ENCODE measurements around the gene TMEM183A. TPM values are rescaled to one million over a fixed set of nuclear protein-coding genes. Genes with fewer than 3 reads are reported as not detected.
A peak's percentile ranks its signal among the peaks of the same experiment; 100 is the strongest.

The TMEM183A gene
- total RNA-seq, 1 donor from 2014 or later: 50.4 TPM

DNA sequence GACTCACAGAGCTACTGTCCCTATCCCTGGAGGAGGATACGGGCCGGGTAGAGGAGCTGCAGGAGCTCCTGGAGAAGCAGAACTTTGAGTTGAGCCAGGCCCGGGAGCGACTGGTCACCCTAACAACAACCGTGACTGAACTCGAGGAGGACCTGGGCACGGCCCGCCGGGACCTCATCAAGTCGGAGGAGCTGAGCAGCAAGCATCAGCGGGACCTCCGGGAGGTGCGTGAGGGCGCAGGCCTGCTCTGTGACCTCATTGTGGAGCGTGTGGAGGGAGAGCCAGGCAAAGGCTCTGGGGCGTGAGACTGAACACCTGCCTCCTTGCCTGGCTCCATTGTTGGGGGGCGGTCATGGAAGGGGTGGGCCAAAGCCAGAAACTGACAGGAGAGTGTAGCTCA is 38.2 kb downstream of the TMEM183A start:
- no peak overlapping the region for H3K27ac ChIP-seq
- ATAC-seq: no peak

GRCh38 chr1:203045821-203046594 is 38.8 kb downstream of the TMEM183A start:
- H3K27ac ChIP-seq: no peak overlapping the region
- DNase-seq: no peak
- no peaks in the 10 kb centered on the region for H3K27me3 ChIP-seq
- intact Hi-C loops (cut with DNase I): no loop called here
- H3K4me3 ChIP-seq: no peak overlapping the region
- ATAC-seq: no peak
- no peaks in the 10 kb centered on the region for H3K36me3 ChIP-seq
- TF ChIP-seq, protein P1, sequence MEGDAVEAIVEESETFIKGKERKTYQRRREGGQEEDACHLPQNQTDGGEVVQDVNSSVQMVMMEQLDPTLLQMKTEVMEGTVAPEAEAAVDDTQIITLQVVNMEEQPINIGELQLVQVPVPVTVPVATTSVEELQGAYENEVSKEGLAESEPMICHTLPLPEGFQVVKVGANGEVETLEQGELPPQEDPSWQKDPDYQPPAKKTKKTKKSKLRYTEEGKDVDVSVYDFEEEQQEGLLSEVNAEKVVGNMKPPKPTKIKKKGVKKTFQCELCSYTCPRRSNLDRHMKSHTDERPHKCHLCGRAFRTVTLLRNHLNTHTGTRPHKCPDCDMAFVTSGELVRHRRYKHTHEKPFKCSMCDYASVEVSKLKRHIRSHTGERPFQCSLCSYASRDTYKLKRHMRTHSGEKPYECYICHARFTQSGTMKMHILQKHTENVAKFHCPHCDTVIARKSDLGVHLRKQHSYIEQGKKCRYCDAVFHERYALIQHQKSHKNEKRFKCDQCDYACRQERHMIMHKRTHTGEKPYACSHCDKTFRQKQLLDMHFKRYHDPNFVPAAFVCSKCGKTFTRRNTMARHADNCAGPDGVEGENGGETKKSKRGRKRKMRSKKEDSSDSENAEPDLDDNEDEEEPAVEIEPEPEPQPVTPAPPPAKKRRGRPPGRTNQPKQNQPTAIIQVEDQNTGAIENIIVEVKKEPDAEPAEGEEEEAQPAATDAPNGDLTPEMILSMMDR (IDR thresholded peaks at IDR 0.05): no peak
- H3K9me3 ChIP-seq: no peaks in the 10 kb centered on the region
- no peaks in the 10 kb centered on the region for H3K4me1 ChIP-seq

More for the DNA sequence above, 38.2 kb downstream of the TMEM183A start:
- Histone ChIP-seq H3K27me3 (no peaks in the 10 kb centered on the region), H3K36me3 (no peaks in the 10 kb centered on the region), H3K4me1 (no peaks in the 10 kb centered on the region), H3K4me3 (no peak overlapping the region), H3K9me3 (no peaks in the 10 kb centered on the region)
- TF ChIP-seq, protein P1 (IDR thresholded peaks at IDR 0.05): no peak
- DNase-seq: no peak
- intact Hi-C loops (cut with DNase I): no loop called here

DNA sequence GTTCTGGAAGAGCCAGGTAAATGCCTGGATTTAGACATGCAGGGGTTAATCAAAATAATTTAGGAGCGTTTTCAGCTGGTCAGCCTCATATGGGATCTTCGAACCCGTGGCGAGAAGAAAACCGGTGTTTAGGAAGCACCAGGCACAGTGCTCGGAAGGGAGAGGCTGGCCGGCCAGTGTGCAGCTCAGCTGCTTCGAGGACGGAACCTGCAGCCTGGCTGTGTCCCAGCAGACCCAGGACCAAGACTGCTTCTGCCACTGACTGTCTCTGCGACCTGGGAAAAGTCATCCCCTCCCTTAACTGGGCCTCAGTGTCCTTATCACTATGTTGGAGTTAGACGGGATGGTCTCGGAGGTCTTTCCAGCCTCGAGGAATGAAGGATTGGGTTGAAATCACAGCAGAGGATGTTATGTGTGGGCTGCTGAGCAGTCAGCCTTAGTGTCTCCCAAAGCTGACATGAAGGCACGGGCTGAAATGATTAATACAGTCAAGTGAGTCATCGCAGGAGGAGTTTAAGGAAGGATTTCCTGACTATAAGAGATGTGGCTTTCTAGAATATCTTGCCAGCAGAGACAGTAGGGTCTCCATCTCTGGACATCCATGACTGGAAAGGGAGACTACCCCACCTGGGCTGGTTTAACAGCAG is 39.9 kb downstream of the TMEM183A start:
- intact Hi-C loops (cut with DNase I): no loop called here
- ATAC-seq: no peak

DNA sequence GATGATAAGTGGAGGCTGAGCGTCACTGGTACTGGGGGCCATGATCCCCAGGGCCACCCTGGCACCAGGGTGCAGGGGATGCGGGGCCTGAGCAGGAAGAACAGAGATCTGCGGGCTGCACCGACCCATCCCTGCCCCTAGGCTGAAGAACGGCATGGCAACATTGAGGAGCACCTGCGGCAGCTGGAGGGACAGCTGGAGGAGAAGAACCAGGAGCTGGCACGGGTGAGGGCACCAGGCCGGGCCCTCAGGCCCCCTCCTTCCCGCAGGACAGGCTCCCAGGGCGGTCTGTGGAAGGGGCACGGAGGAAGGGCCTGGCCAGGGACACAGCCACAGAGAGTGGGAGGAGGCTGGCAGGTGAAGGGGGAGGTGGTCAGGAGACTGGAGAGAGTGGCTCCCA is 40.9 kb downstream of the TMEM183A start:
- H3K4me1 ChIP-seq: no peaks in the 10 kb centered on the region
- TF ChIP-seq, protein P1 (IDR thresholded peaks at IDR 0.05): no peak
- peaks cover 5% of the 10 kb centered on the region for H3K27me3 ChIP-seq
- ATAC-seq (no peak), DNase-seq (no peak)
- H3K27ac ChIP-seq: no peak overlapping the region
- H3K9me3 ChIP-seq: no peaks in the 10 kb centered on the region
- H3K4me3 ChIP-seq: no peak overlapping the region
- no peaks in the 10 kb centered on the region for H3K36me3 ChIP-seq
- intact Hi-C loops (cut with DNase I): no loop called here

More for the DNA sequence above, 39.9 kb downstream of the TMEM183A start:
- Histone ChIP-seq H3K36me3 (no peaks in the 10 kb centered on the region), H3K4me1 (no peaks in the 10 kb centered on the region), H3K27ac (no peak overlapping the region), H3K9me3 (no peaks in the 10 kb centered on the region), H3K4me3 (no peak overlapping the region), H3K27me3 (peaks cover 5% of the 10 kb centered on the region)
- TF ChIP-seq, protein P1 (IDR thresholded peaks at IDR 0.05): no peak
- DNase-seq: no peak

DNA sequence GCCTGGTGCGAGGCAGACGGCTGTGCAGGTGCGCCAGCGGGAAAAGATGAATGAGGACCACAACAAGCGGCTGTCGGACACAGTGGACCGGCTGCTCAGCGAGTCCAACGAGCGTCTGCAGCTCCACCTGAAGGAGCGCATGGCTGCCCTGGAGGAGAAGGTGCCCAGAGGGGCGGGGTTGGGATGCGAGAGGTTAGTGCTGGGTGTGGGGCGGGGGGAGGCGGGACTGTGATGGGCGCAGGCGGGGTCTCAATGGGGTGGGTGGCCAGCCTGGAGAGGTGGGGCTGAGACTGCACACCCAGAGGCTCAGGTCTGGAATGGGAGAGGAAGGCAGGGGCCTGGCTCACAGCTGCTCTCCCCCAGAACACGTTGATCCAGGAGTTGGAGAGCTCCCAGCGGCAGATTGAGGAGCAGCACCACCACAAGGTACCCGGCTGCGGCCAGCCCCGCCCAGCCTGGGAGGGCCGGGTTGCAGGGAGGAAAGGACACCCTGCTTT is 41.4 kb downstream of the TMEM183A start:
- peaks cover 5% of the 10 kb centered on the region for H3K27me3 ChIP-seq
- no peaks in the 10 kb centered on the region for H3K36me3 ChIP-seq
- H3K9me3 ChIP-seq: no peaks in the 10 kb centered on the region
- DNase-seq (no peak), ATAC-seq (peak; percentile 18)
- TF ChIP-seq, protein P1 (IDR thresholded peaks at IDR 0.05): no peak
- no peaks in the 10 kb centered on the region for H3K4me1 ChIP-seq
- intact Hi-C loops (cut with DNase I): no loop called here
- H3K27ac ChIP-seq: no peak overlapping the region
- no peak overlapping the region for H3K4me3 ChIP-seq
